Measurements from ENCODE around the gene TMEM270.

- no peak for TF ChIP-seq CTCF (IDR thresholded peaks at IDR 0.05)
- no peak for TF ChIP-seq POLR2A (IDR thresholded peaks at IDR 0.05)
Observed at GRCh38 chr7:73864981-73865711, 4.2 kb downstream of the TMEM270 start.
